HFFc6 (cell line): ENCODE measurements around the gene ASXL3. TPM values are rescaled to one million over a fixed set of nuclear protein-coding genes. Genes with fewer than 3 reads are reported as not detected.

Experiments
- DNase-seq: peaks from one replicate; pipeline ENCODE4 v3.0.0-alpha.2; 2018
- H3K27ac Mint-ChIP-seq: 2 replicates; pipeline ENCODE4 v1.8.0; 2020; ENCODE audit warnings: mild to moderate bottlenecking, mixed read lengths
- H3K27me3 Mint-ChIP-seq: 2 replicates; pipeline ENCODE4 v1.8.0; 2021; ENCODE audit warnings: mild to moderate bottlenecking, moderate library complexity, mixed read lengths; ENCODE audit not compliant: insufficient read depth
- H3K36me3 Mint-ChIP-seq: 2 replicates; pipeline ENCODE4 v1.8.0; 2021; ENCODE audit warnings: low read depth, mixed read lengths
- H3K4me1 Mint-ChIP-seq: 2 replicates; pipeline ENCODE4 v1.8.0; 2020; ENCODE audit warnings: low read depth, mixed read lengths
- H3K4me3 Mint-ChIP-seq: 2 replicates; pipeline ENCODE4 v1.8.0; 2020; ENCODE audit warnings: mild to moderate bottlenecking, moderate library complexity, mixed read lengths
- H3K9me3 Mint-ChIP-seq: 2 replicates; pipeline ENCODE4 v1.8.0; 2020; ENCODE audit warnings: mild to moderate bottlenecking, mixed read lengths
- total RNA-seq, 6 experiments: library from RNA; stranded (reverse); fragmentation: NEBNext Ultra II Directional; extraction: Animal tissue kit (Norgen Biotek cat#: 25700); gene quantifications; 2 replicates in 1 of 6; 3 replicates in 5 of 6; pipeline ENCODE4 v1.2.3, GENCODE V29; 2021
- TF ChIP-seq, protein P1 (sequence below): fragments of 200-600 bp; sonication (generic); IDR thresholded peaks from 2 replicates; pipeline ENCODE4 v1.5.0; 2021; ENCODE audit warnings: antibody characterized with exemption, mild to moderate bottlenecking

ASXL3 gene
- total RNA-seq, 6 experiments from 2014 or later, result not detected

DNA sequence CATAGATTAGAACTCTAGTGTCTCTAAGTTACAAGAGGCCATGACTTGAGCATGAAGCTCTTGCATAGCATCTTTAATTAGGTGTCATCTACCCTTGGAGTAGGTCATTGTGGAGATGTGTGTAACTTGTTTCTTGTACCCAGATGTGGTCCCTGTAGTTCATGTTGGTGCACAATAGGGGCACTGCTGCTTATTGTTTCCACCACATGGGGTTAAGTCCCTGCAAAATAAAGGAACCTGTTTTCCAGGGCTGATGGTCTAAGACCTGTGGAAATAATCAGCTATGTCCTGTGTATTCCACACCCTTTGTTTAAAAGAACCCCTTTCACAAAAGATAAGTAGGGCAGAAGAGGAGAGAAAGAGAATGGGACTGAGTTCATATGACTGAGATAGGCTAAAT, 28.6 kb downstream of the ASXL3 start:
- TF ChIP-seq, protein P1, sequence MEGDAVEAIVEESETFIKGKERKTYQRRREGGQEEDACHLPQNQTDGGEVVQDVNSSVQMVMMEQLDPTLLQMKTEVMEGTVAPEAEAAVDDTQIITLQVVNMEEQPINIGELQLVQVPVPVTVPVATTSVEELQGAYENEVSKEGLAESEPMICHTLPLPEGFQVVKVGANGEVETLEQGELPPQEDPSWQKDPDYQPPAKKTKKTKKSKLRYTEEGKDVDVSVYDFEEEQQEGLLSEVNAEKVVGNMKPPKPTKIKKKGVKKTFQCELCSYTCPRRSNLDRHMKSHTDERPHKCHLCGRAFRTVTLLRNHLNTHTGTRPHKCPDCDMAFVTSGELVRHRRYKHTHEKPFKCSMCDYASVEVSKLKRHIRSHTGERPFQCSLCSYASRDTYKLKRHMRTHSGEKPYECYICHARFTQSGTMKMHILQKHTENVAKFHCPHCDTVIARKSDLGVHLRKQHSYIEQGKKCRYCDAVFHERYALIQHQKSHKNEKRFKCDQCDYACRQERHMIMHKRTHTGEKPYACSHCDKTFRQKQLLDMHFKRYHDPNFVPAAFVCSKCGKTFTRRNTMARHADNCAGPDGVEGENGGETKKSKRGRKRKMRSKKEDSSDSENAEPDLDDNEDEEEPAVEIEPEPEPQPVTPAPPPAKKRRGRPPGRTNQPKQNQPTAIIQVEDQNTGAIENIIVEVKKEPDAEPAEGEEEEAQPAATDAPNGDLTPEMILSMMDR, result no peak
- no peak for DNase-seq
- Mint-ChIP-seq H3K9me3 (peaks cover 31% of the 10 kb centered on the region), H3K36me3 (no peaks in the 10 kb centered on the region), H3K4me1 (no peaks in the 10 kb centered on the region), H3K27ac (no peak overlapping the region), H3K4me3 (no peak overlapping the region), H3K27me3 (no peaks in the 10 kb centered on the region)

DNA sequence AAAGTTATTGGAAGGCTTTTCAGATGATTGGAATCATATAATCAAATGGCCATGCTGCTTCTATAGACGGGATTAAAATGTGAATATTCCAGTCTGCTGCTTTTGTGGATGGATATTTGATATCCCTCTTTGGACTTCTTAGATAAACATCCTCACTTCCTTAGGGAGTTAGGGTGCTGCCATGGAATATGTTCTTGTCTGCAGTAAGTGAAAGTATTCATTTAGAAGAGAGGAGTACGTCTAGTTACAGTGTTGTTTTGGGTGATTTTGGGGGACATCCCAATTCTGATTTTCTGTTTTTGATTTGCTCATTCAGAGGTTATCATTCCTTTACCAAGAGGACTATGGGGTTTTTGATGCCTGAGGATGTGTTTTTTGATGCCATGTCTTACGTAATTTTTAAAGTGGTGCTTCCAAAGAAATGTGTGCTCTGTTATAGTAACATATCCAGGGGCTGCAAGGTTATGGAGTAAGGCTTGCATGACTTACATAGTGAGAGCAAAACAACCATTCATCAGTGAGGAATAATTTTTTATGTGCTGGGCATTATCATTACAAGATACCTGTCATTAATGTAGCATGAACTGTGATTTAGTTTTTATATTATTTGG, 33.6 kb downstream of the ASXL3 start:
- Mint-ChIP-seq H3K4me3 (no peak overlapping the region), H3K9me3 (peaks cover 37% of the 10 kb centered on the region), H3K27ac (no peak overlapping the region), H3K4me1 (no peaks in the 10 kb centered on the region), H3K27me3 (no peaks in the 10 kb centered on the region), H3K36me3 (no peaks in the 10 kb centered on the region)
- TF ChIP-seq, protein P1, result no peak
- no peak for DNase-seq

DNA sequence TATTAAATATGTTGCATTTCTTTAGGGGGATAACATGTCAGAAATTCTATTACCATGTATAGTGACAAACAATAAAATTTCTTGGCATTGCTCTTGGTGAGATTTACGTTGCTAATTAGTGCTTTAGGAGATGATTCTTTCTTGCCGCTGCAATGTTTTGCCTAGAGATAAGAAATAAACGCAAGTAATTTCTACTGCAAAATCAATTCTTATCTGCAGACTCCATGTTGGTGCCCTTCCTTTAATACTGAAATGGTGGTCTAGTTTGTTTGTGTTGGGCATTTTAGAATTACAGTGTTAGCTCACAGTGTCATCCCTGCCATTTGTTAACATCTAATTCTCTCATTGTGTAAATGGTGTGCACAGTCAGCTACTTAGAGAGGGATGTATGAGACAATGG, 34.6 kb downstream of the ASXL3 start:
- Mint-ChIP-seq H3K4me1 (no peaks in the 10 kb centered on the region), H3K9me3 (peaks cover 30% of the 10 kb centered on the region), H3K27ac (no peak overlapping the region), H3K4me3 (no peak overlapping the region), H3K36me3 (no peaks in the 10 kb centered on the region), H3K27me3 (no peaks in the 10 kb centered on the region)
- TF ChIP-seq, protein P1, result no peak
- DNase-seq, result no peak

DNA sequence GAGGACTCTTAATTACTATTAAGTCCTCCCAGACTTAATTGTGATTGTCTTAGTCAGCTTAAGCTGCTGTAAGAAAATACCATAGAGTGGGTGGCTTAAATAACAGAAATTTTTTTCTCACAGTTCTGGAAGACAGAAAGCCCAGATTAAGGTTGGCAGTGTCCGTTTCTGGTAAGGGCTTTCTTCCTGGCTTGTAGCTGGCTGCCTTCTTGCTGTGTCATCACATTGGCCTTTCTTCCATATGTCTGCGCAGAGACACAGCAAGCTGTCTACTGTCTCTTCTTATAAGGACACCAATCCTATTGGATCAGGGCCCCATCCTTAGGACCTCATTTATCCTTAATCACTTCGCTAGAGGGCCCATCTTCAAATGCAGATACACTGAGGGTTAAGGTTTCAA, 38.5 kb downstream of the ASXL3 start:
- Mint-ChIP-seq H3K4me3 (no peak overlapping the region), H3K27me3 (no peaks in the 10 kb centered on the region), H3K27ac (no peak overlapping the region), H3K4me1 (no peaks in the 10 kb centered on the region), H3K9me3 (peaks cover 33% of the 10 kb centered on the region), H3K36me3 (no peaks in the 10 kb centered on the region; the same call in 1 of the 2 replicates)
- DNase-seq, result no peak
- TF ChIP-seq, protein P1, result no peak

DNA sequence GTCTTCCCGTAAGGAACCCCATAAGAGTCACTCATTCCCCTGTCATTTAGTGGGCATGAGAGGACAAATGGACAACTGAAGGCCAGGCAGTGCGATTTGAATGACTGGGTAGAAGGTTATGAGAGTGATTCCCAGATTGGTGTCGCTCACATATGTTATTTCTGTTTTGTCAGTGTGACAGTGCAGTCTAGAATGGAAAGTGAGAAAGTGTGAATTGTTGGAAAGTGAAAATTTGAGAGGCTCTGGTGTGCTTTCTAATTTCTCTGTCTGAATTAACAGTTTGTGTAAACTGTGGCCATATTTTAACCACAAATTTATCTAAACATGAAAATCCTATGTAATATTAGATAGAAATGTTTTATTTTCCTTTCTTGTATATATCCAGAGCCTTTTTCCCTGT, 49.1 kb downstream of the ASXL3 start:
- no peaks in the 10 kb centered on the region; the same call in 1 of the 2 replicates for H3K36me3 Mint-ChIP-seq
- H3K4me1 Mint-ChIP-seq, result no peaks in the 10 kb centered on the region
- H3K9me3 Mint-ChIP-seq, result peaks cover 28% of the 10 kb centered on the region
- DNase-seq, result no peak
- H3K4me3 Mint-ChIP-seq, result no peak overlapping the region
- H3K27ac Mint-ChIP-seq, result no peak overlapping the region
- H3K27me3 Mint-ChIP-seq, result no peaks in the 10 kb centered on the region
- TF ChIP-seq, protein P1, result no peak

DNA sequence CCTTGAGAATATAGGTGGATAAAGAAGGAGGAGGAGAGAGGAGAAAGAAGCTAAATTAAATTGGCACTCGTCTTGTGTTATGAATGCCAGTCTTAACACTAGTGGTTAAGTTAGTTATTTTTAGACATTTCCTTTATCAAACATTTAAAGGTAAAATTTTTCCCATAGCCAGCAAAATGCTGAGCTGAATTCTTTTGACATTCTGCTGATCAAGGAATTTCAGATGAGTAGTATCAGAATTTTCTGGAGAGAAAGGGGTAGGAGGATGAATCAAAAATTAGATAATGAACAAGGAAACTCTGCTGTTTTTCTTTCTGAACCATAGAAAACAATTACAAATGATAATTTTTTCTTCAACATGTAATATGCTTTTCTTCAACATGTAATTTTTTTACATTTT, 52.5 kb downstream of the ASXL3 start:
- Mint-ChIP-seq H3K4me1 (no peaks in the 10 kb centered on the region), H3K36me3 (no peaks in the 10 kb centered on the region), H3K27ac (no peak overlapping the region), H3K4me3 (no peak overlapping the region), H3K9me3 (peaks cover 41% of the 10 kb centered on the region), H3K27me3 (no peaks in the 10 kb centered on the region)
- DNase-seq, result no peak
- TF ChIP-seq, protein P1, result no peak
